Left forelimb (tissue), 1 donor: ENCODE measurements around the gene S100A10.
A peak's percentile ranks its signal among the peaks of the same experiment; 100 is the strongest.

Source experiments
- DNase-seq: peaks from one replicate; pipeline ENCODE4 v3.0.0-alpha.2; 2018; ENCODE audit warnings: low spot score

The S100A10 gene, protein sequence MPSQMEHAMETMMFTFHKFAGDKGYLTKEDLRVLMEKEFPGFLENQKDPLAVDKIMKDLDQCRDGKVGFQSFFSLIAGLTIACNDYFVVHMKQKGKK

DNA sequence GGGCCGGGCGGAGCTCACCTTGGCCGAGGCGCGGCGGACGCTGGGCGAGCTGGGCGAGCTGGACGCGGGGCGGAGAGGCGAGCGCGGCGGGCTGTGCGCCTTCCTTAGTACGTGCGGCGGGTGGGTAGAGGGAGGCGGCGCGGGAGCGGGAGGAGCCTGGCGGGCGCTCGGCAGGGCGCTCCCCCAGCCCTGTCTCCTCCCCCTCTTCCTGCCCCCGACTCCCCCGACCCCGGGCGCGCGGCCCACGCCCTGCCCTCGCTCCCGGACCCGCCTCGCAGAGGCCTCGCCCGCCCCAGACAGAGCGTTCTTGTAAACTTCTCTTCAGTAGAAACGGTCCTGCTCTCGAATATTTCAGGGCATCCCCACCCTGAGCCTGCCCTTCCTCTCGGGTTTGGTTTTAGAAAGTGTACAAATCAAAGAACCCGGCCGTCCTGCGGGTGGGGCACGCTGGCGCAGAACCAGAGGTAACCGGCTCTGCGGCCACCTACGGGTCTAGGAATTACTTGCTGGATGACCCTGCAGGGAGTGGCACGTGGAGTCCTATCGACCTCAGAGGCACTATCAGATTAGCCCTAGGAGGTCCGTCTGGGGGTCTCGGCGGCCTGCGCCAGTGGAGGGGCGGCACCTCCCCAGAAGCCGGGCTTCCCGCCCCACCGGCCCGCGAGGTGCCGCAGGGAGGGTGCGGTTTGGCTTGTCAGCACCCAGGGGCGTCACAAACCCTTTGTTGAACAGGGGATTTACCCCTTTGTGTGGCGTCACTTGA, at the start of gene S100A10:
S100A10 (minus strand) TSS at position 126 of the 763 bp plus-strand sequence. CDS start 7,629 bp downstream, outside the sequence.
- DNase-seq: peak; percentile 89

DNA sequence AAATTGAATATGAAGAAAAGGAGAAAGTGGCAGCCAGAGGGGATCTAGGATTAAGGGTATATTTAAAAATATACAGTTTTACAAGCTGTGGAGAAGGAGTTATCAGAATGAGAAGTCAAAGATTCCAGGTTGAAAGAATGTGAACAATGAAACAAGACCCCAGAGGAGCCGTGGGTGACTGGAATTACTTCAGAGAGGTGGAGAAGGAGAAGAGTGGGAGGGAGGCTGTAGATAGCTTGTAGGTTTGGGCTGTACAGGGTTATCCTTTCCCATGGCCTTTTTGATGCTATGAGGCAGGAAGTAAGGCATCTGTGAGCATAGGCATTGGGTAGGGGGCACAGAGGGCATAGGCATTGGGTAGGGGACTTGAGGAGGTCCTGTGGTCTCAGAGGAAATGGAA, 48.4 kb upstream of the S100A10 start:
- DNase-seq: no peak

DNA sequence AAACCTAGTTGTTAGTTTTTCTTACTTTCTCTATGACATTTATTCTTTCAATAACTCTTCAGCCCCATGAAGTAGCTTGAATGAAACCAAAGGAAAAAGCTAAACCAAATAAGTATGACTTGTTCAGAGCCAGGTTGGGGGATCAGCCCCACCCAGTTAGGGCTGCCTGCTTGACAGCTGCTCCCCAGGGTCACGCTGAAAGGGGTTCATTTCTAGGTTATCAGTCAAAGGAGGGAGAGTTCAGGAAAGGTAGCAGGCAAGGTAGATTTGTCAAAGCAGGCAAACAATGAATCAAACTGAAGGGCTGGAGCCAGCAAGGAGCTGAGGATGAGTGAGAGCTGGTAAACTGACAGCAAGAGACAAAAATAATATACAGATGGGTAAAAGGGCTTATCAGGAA, 46.2 kb upstream of the S100A10 start:
- no peak for DNase-seq

DNA sequence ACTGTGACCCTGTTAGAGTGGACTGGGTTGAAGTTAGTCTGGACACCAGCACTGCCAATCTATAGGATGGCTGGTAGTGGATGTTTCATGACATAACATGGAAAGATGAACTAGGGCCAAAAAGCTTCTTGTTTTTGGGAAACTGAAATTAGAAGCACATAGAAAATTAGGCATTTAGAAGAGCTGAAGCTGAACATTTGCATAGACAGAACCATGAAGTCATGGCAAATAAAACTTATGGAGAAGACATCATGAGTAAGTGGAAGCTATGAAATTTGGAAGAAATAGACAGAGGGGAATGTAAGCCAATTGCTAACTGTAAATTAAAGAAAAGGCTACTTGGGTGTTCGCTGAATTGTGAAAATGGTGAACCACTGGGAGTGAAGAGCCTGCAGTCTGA, 45.8 kb upstream of the S100A10 start:
- no peak for DNase-seq

DNA sequence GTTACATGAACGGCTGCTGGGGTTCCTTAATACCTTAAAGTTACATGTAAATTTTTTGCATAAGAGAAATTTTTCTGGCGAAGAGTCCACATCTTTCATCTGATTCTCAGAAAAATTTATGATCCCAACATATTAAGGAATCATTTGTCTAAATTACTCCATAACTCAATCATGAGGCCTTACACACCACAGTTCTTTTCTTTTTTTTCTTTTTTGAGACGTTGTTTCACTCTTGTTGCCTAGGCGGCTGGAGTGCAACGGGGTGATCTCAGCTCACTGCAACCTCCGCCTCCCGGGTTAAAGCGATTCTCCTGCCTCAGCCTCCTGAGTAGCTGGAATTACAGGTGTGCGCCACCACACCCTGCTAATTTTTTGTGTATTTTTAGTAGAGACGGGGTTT, 45.2 kb upstream of the S100A10 start:
- no peak for DNase-seq

DNA sequence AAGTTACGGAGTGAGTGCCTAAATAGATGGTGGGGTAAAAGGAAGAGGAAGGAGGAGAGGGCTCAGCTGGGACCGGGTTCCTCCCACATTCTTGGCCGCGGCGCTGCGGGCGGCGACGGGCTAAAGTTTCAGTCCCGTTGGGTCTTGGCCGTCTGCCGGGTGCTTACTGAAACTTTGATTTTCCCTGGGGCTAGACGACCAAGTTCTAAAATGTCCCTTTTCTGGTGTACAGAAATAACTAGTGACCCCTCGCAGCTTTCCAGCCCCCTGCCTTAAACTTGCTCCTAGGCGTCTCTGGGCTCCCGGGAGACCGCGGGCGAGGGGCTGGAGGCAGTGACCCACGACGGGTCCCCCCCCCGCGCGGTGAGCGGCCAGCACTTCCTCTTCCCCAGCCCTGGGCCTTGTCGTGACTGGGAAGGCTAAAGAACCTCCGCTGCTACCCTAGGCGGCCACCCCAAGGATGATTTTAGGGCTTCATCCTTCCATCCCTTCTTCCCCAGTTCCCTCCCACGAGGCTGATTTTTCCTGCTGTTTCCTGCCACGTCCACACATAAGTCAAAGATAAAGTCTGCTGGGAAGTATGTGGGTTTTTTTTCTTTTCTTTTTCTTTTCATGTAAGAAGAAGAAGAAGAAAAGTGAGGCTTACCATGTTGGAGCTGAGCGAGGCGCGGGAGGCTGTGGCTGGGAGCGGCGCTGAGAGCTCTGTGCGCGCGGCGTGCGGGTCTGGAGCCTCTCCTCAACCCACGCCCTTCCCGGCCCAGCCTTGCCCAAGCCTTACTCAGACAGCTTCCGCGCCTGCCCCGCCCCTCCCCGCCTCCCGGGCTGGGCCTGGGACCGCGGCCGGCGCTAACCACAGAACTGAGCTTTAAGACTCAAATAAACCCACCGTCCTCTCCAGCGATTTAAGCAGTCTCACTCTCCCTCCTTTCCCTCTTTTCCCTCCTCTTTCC, 42.9 kb upstream of the S100A10 start, which contains the start of gene S100A11:
S100A11 (minus strand) TSS at position 738 of the 950 bp plus-strand sequence; CDS start at position 649, 89 bp downstream.
- peak; percentile 90 for DNase-seq

DNA sequence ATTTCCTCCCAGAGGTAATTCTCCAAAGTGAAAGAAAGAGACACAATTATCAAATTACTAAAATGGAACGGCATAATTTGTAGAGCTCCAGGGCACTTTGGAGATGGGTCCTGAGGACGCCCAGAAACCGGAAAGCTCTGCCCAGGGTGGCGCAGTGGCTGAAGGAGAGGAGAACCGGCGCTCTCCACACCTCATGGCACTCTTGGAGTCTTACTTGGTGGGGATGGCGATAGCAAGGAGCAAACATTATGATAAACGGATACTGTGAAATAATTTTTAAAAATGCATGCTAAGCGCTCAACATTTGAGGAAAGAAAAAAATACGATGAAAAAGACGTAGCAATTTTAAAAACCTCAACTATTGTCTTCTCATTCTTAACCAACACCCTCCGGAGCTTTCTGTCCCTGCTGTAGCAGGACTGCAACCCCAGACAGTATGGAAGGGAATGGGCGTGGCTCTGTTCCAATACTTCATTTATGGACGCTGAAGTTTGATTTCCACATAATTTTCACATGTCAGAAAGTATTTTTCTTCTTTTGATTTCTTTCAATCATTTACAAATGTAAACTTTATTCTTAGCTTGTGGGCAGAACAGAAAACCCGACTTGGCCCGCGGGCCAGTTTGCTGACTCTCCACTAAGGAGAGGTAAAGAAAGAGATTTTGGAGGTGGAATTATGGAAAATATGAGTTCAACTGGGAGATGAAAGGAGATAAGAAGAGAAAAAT, 42.0 kb upstream of the S100A10 start:
- DNase-seq: no peak

DNA sequence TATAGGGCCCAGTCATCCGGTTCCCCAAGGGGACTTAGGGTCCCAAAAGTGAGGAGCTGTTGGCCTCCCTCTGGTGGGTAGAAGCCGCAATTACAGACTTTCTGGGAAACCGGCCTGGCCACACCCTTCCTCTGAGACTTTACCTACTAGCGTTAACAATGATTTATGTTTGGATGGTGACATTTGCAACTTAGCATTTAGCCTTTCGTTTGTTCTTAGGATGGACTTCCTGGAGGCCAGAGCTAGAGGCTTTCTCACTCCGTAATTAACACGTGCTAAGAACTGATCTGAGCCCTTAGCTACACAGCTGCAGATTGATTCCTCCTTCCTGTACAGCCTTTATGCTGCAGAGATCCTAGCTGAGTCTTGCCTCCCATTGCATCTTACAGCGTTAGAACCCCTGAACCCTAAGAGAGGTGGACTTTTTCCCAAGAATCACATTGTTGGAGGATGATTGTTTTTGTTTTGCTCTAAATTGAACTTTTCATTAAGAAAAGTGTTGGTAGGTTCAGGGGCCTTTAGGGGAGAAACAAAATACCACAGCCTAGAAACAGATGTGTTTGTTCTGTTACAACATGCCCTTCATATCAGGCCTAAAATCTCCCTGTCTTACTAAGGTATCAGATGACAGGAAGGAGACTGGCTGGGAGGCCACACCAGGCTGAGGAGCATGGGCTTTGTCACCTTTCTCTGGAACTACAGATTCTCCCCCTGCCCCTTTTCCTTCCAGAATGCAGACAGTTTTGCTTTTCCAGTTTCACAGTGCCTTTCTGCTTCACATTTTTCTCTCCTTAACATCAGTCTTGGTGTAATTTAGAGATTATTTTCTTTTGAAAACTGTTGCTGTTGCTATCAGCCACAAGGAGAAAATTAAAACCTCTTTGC, 41.2 kb upstream of the S100A10 start:
- DNase-seq: no peak

DNA sequence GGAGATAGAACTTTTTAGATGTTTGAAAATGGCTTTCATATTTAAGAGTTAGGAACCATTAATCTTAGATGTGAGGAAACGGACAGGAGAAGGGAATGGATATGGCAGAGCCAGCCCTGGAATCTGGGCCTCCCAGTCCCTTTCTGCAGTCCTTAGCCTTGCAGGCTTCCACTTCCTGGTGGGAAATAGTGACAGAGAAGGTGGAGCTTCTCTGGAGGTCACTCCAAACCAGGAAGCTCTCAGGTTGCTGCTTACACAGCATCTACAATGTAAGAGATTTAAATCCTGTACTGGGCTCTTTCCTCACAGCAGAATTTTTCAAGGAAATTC, 40.6 kb upstream of the S100A10 start:
- DNase-seq: no peak

DNA sequence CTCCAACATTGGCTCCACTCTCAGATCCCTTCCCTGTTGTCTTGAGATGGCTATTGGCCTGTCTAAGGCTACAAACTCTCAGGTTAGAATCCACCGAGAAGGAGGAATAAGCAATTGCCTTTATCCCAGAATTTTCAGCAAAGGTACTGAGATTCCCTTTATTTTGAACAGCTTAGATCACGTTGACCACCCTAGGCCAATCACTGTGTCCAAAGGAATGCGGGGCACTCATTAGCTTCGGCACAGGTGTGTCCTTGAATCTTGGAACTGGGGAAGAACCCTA, 36.2 kb upstream of the S100A10 start:
- DNase-seq: no peak

DNA sequence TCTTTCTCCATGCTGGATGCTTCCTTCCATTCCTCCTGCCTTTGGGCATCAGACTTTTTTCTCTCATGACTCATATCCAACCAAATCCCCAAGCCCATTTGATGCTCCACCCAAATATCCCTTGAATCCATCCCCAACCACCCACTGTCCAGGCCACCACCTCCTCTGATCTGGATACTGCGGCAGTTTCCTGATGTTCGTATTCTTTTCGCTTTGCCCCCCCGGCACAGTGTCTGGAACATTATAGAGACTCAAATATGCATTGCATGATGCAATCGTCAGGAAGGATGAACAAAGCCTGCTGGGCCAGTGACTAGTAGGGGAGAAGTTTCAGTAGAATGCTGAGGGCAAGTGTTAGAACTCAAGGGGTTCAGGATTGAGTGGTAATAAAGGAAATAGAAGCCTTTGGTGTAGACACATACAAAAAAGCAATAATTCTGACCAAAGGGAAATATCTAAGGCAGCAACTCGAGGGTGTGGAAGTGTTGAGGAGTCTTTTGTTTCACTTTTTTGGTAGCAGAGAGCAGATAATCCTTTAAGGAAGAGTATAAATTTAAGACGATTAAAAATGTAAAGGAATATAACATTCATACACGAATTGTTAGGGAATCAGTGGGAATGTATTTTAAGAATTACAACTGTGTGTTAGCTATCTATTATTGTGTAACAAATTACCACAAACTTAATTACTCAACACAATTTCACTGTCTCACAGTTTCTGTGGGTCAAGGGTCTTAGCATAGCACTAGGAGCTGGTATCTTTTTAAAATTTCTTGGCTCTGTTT, 35.7 kb upstream of the S100A10 start:
- no peak for DNase-seq

DNA sequence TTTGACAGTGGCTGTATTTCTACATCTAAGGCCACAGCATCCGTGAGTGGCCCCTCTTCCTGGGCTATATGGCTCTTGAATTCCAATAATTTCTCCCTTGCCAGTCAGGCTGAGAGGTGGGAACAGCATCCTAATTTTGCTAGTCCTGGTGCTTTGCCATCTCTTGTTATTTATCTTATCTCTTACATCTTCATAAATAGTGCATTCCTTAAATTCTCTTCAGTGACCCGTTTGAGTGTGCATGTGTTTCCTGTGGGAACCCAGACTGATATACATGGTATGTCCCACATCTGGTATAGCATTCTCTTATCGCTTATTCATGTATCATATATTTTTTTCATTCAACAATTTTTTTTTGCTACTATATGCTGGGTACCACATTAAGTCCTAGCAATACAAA, 33.2 kb upstream of the S100A10 start:
- no peak for DNase-seq

DNA sequence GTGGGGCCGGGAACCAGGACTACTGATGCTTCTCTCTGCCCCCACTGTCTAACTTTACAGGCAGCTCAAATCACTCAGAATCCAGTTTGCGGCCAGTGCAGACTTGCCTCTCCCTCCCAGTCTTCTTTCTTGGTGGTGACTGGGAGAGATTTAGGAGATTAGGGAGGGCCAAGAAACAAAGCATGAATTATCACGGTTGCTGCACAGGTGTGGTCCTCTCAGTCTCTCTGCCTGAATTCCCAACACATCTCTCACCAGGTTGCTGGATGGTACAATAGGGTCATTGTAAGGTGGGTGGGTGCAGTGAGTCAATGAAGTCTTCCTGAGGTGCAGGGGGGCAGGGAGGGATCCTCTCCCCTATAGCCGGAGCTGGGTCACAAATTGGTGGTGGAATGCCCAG, 30.6 kb upstream of the S100A10 start:
- DNase-seq: no peak

DNA sequence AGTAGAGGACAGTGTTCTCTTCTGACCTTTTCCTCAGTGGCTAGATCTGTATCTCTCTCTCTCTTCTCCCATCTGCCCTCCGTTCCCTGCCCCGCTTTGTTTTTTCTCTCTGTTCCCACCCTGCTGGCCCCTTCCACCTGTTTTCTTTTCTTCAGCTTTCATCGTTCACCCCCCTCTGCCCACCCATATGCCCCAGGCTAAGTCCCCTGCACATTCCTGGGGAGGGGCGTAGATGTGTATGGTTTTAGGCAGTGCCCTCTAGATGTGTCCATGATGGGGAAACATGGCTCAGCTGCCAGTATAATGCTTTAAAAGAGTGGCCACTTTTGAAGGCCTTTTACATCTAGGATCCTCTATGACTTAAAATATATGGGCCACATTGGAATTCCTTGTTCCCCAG, 29.6 kb upstream of the S100A10 start:
- no peak for DNase-seq

DNA sequence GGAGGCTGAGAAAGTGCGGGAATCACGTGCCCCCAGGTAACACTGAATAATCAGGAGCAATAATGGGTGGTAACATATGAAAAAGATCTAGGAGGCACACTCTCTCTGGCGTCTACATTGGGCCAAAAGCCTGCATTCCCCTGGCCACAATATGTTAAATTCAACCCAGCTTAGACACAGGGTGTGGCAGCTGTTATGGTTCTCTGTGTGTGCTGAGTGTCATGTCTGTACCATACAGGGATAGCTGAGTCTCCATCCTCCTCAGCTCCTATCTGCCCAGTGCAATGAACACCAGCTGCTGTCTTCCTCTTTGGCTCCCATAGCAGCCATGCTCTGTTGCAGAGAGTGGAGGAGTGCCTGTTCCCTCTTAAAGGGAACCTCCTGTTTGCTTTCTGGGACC, 28.8 kb upstream of the S100A10 start:
- DNase-seq: no peak

DNA sequence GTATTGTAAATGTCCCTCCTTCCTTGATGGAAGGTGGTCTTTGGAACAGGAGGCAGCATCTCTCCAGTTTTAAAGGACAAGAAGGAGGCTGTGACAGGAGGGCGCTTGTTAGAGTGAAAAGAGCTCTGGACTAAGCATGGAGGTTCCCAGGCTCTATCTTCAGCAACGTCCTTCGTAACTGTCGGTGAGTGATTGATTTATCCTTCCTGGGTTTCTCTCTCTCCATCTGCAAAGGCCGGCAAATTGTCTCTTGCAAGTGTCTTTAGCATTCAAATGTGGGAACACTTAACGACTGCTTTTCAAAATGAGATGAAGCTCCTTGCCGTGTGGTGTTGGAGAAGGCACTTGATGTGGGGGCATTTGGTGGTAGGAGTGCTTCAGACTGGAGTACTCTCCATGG, 27.9 kb upstream of the S100A10 start:
- no peak for DNase-seq

DNA sequence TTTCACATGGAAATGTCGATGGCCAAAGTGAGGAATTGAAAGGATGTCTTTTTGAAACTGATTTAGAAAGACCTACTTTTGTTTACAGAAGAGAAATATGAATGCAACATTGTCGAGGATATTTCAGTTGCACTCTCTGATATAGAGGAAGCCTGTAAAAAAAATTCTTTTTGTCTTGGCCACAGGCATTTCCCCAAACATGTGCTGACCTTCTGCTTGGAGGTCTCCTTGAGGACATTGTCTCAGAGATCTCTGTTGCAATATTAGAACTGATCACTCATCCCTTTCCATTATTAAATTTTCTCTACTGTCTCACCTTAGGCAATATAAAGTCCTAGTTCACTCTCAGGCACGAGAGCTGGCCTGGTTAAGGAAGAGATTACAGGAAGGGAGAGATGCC, 27.2 kb upstream of the S100A10 start:
- no peak for DNase-seq

DNA sequence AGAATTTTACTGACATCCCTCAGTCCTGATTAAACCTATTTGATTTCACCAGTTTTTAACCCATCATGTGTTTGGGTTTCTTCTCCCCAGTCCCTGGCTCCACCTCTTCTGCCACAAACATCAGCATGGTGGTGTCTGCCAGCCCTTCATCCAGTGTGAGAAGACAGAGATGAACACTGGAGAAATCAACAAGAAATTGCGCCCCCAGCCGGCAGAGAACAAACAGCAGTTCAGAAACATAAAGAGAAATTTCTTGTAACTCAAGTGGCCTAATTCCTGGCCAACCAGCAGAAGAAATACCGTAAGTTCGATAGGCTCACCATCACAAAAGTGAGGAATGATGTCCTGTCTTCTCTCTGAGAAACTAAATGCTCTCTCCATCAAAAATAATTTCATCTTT, 24.9 kb upstream of the S100A10 start:
- no peak for DNase-seq

DNA sequence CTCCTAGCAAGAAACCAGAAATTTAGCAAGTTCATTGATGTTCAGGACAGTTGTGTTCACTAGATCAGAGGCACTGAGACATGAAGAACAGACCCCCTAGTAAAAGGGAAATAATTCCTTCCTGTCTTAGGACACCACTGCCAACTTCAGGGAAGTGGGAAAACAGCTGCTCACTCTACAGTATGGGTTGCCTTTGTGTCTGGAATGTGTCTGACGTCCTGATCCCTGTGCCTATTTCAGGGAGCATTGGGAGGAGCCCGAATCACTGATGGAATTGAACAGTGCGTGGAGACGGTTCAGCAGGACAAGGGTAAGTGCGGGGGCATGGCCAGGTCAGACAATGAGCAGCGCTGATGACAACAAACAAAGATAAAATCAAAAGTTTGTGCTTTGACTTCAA, 22.1 kb upstream of the S100A10 start:
- no peak for DNase-seq

DNA sequence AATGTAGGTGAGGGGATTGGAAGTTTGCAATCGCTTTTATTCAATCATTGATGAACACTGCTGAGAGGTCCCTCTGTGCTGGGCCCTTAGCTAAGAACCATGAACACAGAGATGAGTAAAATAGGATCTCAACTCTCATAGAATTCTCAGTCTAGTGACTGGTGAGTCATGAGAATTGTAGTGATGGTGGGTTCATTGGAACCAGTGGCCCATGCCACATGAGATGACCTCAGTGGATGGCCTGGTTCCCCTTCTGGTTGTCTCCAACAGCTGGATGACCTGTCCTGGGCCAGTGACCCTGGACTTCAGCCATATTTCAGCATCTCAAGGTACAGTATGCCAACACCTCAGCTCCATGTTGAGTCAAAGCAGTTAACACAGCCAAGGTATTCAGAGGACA, 21.3 kb upstream of the S100A10 start:
- DNase-seq: no peak
